Chondrocyte (in vitro differentiated cells): ENCODE results near the gene FOXO6. TPM values are rescaled to one million over a fixed set of nuclear protein-coding genes. Genes with fewer than 3 reads are reported as not detected.

ENCODE experiments used
- DNase-seq: peaks from one replicate; pipeline ENCODE4 v3.0.0; 2021; ENCODE audit warnings: mixed read lengths, low spot score
- H3K27ac Mint-ChIP-seq: one replicate; pipeline ENCODE4 v1.8.0; 2021; ENCODE audit warnings: mild to moderate bottlenecking, moderate library complexity, mixed read lengths; ENCODE audit not compliant: unreplicated experiment
- H3K27me3 Mint-ChIP-seq: 2 replicates; pipeline ENCODE4 v1.8.0; 2021; ENCODE audit warnings: low read depth, mixed read lengths
- H3K36me3 Mint-ChIP-seq: 2 replicates; pipeline ENCODE4 v1.8.0; 2021; ENCODE audit warnings: low read depth, mixed read lengths
- H3K4me1 Mint-ChIP-seq: 2 replicates; pipeline ENCODE4 v1.8.0; 2021; ENCODE audit warnings: low read depth, mild to moderate bottlenecking, mixed read lengths
- H3K4me3 Mint-ChIP-seq: one replicate; pipeline ENCODE4 v1.8.0; 2021; ENCODE audit warnings: mild to moderate bottlenecking, moderate library complexity, mixed read lengths; ENCODE audit not compliant: unreplicated experiment
- H3K9me3 Mint-ChIP-seq: 2 replicates; pipeline ENCODE4 v1.8.0; 2021; ENCODE audit warnings: low read depth, mixed read lengths
- CTCF ChIP-seq: fragments of 200-600 bp; sonication (generic); IDR thresholded peaks from 2 replicates; pipeline ENCODE4 v1.5.0; 2021; ENCODE audit warnings: antibody characterized with exemption, mild to moderate bottlenecking, moderate library complexity
- total RNA-seq: library from RNA; stranded (reverse); gene quantifications from 3 replicates; pipeline ENCODE4 v1.2.1, GENCODE V29; 2021

FOXO6 gene
- total RNA-seq, 1 donor from 2014 or later = 1.1 TPM

GRCh38 chr1:41397020-41397419, 35.8 kb downstream of the FOXO6 start:
- H3K9me3 Mint-ChIP-seq = peaks cover 5% of the 10 kb centered on the region
- no peak for TF ChIP-seq CTCF
- no peaks in the 10 kb centered on the region for H3K36me3 Mint-ChIP-seq
- H3K27ac Mint-ChIP-seq = no peak overlapping the region
- H3K4me1 Mint-ChIP-seq = no peaks in the 10 kb centered on the region
- DNase-seq = no peak
- peaks cover 21% of the 10 kb centered on the region for H3K27me3 Mint-ChIP-seq
- no peak overlapping the region for H3K4me3 Mint-ChIP-seq

- Mint-ChIP-seq H3K36me3 (no peaks in the 10 kb centered on the region), H3K9me3 (peaks cover 5% of the 10 kb centered on the region), H3K4me3 (no peak overlapping the region), H3K4me1 (no peaks in the 10 kb centered on the region), H3K27ac (no peak overlapping the region), H3K27me3 (peaks cover 21% of the 10 kb centered on the region)
- TF ChIP-seq CTCF = no peak
- DNase-seq = no peak
Measured at GRCh38 chr1:41397753-41398330, 36.6 kb downstream of the FOXO6 start.

GRCh38 chr1:41399145-41399795, 38.0 kb downstream of the FOXO6 start:
- H3K4me3 Mint-ChIP-seq = no peak overlapping the region
- TF ChIP-seq CTCF = no peak
- no peak overlapping the region for H3K27ac Mint-ChIP-seq
- no peaks in the 10 kb centered on the region for H3K36me3 Mint-ChIP-seq
- peaks cover 5% of the 10 kb centered on the region for H3K9me3 Mint-ChIP-seq
- H3K4me1 Mint-ChIP-seq = peaks cover 8% of the 10 kb centered on the region
- DNase-seq = no peak
- H3K27me3 Mint-ChIP-seq = peaks cover 19% of the 10 kb centered on the region

GRCh38 chr1:41400225-41400624, 39.0 kb downstream of the FOXO6 start:
- Mint-ChIP-seq H3K27ac (no peak overlapping the region), H3K4me3 (no peak overlapping the region), H3K27me3 (peaks cover 11% of the 10 kb centered on the region), H3K4me1 (peaks cover 16% of the 10 kb centered on the region), H3K9me3 (peaks cover 5% of the 10 kb centered on the region), H3K36me3 (no peaks in the 10 kb centered on the region)
- DNase-seq = no peak
- TF ChIP-seq CTCF = no peak

GRCh38 chr1:41401899-41402298, 40.7 kb downstream of the FOXO6 start:
- no peak for DNase-seq
- no peaks in the 10 kb centered on the region for H3K36me3 Mint-ChIP-seq
- peaks cover 5% of the 10 kb centered on the region for H3K9me3 Mint-ChIP-seq
- no peak for TF ChIP-seq CTCF
- H3K27ac Mint-ChIP-seq = no peak overlapping the region
- H3K4me1 Mint-ChIP-seq = peaks cover 17% of the 10 kb centered on the region
- no peak overlapping the region for H3K4me3 Mint-ChIP-seq
- H3K27me3 Mint-ChIP-seq = no peaks in the 10 kb centered on the region
